ENCODE measurements around the gene PLCG1.
"Not testable (repeated sequence)": the region's sequence is repeated elsewhere in the genome, so short reads cannot be mapped to it uniquely, and the experiment has no call there.

The PLCG1 gene

DNA sequence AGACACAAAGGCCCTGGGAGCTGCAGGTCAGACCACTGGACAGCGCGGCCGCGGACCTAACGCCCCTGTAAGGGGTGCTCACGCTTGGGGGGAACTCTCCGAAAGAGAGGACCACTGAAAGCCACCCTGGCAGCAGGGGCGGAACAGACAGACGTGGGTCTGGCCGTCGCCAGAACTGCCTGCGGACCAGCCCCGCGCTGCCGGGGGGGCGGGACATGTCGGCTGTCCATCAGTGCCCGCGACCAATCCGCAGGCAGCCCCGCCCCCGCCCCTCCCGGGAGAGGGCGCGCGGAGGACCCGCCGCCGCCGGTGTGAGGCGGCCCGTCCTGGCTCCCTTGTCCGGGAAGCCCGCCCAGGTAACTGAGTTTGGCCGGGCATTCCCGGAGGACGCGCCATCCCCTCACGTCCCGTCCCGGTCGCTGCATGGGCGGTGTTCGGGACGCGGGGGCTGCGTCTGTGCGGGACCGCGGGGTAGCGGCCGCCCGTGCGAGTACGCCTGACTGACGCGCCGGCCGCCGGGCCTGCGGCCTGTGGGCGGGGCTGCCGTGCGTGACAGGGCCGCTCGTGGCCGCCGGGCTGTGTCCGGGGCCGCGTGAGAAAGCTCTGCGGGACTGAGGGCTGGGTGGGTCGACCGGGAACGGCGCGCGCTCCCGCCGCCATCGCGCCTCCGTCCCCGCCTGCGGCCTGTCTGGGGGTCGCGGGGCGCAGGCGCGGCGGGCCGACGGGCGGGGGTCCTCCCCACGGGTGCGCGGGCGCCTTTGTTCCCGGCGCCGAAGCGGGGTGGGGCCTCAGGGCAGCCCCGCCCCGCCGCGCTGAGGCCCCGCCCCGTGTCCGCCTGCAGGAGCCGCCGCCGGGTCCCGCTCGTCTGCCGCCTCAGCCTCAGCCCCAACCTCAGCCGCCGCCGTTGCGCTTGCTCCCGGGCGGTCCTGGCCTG, at the start of gene PLCG1:
Gene PLCG1 (plus strand): TSS at position 864 of the 934 bp plus-strand sequence. CDS start 99 bp downstream, outside the sequence.
- peak; percentile 87 for DNase-seq (ENCODE audit: low spot score)

DNA sequence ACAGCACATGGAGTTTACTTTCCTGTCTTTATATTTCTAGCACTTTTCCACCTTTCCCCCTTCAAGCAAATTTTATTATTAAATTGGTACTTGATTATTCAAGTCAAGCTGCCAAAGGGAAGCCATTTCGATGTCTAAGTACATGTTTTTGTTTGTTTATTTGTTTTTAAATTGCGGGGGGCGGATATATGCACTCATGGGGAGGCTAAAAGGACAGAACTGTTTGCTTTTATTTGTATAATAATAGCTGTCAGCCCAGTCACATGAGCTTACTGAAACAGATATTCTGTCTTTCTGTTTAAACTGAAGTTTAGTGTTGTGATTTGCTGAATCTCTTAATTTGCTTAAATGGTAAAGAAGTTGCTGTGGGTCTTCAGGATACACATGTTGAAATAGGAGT, 49.6 kb upstream of the PLCG1 start:
- no peak for DNase-seq (ENCODE audit: low spot score)

DNA sequence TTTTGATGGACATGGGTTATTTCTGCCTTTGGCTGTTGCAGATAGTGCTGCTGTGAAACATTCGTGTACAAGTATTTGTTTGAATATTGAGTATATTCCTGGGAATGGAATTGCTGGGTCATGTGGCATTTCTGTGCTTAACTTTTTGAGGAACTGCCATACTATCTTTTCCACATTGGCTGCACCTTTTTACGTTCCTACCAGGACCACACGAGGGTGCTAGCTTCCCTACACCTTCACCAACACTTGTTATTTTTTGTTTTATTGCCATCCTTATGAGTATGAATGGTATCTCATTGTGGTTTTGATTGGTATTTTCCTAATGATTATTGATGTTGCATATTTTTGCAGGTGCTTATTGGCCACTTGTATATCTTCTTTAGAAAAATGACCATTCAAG, 47.8 kb upstream of the PLCG1 start:
- no peak for DNase-seq (ENCODE audit: low spot score)

DNA sequence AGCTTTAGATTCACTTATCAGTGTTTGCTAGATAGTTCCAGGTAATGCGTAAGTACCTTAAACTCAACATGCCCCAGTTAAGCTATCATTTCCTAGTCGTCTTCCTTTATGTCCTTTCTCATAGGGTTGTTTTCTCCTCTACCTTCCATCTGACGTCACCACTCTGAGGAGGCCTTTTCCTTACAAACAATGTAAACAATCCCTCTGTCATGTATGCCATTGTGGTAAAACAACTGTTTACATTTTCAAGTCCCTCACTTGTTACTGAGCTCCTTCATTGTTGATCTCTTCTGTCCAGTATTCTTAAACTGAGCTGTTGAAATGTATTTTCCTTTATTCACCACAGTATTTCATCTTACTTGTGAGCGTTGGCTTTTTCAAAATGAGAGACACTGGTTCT, 45.4 kb upstream of the PLCG1 start:
- no peak for DNase-seq (ENCODE audit: low spot score)

DNA sequence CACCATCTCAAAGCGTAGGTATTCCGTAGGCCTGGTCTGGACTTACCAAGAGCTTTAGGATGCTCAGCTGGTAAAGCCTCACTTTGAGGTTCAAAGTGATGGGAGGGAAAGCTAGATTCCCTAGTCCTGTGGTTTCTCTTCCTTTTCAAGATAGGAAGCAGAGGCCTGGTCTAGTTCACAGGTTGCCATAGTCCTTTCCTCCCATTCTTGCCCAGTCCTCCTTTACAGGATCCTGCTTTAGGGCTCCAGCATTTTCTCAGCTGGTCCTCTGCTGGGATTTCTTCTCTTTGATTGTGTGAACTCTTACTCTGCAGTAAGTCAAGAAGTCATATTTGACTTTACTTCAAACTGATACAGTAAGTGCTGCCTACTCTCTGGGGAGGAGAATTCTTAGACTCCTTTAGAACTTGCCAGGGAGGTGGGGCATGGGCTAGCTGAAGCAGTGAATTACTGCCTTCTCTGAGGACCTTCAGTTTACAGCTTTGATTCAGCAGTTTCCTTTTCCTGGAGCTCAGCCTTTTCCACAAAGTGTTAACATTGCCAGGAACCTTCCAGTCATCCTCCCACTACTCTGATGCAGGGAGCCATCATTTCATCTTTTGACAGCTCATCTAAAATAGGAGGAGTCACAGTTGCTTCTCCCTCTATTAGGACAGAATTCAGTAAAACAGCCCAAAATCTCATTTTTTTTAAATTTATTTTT, 42.8 kb upstream of the PLCG1 start:
- peak; percentile 18 for DNase-seq (ENCODE audit: low spot score)

DNA sequence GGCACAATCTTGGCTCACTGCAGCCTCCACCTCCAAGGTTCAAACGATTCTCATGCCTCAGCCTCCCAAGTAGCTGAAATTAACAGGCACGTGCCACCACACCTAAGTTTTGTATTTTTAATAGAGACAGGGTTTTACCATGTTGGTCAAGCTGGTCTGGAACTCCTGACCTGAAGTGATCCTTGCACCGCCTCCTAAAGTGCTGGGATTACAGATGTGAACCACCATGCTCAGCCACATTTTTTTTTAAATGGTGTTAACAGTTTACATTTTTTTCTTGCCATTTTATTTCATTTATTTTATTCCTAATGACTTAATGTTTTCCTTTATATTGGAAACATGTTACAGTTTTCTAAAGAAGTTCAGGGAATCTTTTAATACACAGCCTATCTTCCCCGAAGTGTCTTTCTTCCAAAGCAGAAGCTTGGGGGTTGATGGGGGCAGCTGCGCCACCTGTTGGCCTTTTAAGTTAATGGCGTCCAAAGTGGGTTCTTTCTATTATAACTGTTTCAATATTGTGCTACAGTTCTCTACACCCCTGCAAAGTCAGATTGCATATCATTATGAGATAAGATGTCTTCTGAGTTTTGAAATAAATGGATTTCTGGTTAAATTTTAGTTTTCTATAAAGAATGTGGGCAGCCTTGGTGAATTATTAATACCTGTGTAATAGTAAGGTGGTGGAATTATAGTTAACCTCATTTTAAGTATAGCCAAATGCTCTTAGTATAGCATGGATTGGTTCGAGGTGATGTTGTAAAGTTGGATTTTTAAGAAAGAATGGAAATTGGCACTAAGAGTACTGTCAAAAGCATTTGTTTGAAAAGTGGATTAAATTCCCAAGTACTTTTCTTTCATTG, 42.0 kb upstream of the PLCG1 start:
- DNase-seq (ENCODE audit: low spot score), result peak; percentile 74

DNA sequence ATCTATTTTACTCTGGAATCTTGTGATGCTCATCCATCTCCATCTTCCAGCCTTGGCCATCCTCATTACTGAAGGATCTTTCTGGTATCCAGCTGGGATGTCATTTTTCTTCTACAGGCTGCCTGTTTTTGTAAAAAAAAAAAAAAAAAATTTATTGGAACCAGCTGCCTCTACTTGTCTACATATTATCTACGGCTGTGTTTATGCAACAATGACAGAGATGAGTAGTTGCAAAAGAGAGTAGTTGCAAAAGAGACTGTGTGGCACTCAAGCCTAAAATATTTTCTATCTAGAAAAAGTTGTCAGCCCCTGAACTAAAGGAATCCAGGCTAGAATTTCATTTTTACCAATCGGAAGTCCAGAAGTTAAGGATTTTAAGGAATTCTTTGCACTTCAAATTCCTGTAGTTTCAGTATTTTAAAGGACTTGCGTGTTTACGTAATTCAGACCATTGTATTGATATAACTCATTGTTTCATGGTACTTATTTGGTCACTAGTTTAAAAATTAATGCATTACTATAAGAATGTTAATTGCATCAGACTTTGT, 38.6 kb upstream of the PLCG1 start:
- DNase-seq (ENCODE audit: low spot score), result no peak

DNA sequence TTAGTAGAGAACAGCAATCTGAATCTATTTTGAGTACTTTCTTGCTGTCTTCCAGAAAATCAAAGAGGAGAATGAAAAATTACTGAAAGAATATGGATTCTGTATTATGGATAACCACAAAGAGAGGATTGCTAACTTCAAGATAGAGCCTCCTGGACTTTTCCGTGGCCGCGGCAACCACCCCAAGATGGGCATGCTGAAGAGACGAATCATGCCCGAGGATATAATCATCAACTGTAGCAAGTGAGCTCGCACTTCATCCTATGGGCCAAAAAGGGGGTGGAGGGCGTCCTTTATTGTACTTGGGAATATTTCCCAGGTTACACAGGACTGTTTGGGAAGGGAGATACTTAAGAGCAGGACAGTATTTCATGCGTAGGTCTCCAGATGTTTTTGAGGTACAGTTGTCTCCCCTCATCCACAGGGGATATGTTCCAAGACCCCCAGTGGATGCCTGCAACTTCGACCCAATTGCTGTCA, 37.3 kb upstream of the PLCG1 start:
- no peak for DNase-seq (ENCODE audit: low spot score)

DNA sequence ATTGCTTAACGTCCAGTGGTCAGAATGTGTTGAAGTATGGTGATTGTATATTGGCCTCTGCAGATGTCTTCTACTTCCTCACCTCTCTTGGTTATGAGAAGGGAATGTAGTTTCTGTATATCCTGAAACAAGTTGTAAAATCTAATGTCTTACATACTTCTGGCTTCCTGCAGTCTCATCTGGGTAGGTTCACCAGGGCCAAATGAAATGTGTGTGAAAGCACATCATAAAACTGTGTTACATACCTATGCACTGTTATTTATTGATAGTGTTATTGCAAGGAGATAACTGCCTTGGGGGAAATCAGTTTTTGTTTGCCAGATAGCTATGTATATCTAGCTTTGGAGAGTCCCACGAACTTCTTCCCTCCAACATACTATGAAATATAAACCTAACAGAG, 35.7 kb upstream of the PLCG1 start:
- DNase-seq (ENCODE audit: low spot score), result no peak

DNA sequence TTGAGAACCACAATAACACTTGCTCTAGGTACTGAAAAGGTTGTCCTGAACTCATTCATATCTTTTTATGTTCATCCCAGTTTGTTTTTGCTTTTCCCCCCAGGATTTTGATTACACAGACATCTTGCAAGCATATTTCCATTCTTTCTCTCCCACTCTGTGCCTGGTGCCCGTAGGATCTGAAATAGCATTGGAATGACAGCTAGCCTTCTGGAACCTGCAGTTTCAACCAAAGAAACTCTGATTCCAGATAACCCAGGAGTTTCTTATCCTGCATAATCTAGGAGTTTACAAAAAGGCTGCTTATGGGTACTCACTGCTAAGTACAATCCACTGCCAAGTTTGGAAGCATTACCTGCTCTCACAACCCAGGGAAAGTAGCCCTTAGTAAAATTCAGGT, 28.8 kb upstream of the PLCG1 start:
- DNase-seq (ENCODE audit: low spot score), result no peak

DNA sequence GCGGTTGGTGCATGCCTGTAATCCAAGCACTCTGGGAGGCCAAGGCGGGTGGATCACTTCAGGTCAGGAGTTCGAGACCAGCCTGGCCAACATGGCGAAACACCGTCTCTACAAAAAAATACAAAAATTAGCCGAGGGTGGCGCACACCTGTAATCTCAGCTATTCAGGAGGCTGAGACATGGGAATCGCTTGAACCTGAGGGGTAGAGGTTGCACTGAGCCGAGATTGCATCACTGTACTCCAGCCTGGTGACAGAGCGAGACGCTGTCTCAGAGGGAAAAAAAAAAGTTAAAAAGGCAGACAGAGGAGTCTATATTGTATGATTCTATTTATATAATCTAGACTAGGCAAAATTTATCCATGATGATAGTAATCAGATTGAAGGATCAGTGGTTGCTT, 27.3 kb upstream of the PLCG1 start:
- DNase-seq (ENCODE audit: low spot score), result no peak

DNA sequence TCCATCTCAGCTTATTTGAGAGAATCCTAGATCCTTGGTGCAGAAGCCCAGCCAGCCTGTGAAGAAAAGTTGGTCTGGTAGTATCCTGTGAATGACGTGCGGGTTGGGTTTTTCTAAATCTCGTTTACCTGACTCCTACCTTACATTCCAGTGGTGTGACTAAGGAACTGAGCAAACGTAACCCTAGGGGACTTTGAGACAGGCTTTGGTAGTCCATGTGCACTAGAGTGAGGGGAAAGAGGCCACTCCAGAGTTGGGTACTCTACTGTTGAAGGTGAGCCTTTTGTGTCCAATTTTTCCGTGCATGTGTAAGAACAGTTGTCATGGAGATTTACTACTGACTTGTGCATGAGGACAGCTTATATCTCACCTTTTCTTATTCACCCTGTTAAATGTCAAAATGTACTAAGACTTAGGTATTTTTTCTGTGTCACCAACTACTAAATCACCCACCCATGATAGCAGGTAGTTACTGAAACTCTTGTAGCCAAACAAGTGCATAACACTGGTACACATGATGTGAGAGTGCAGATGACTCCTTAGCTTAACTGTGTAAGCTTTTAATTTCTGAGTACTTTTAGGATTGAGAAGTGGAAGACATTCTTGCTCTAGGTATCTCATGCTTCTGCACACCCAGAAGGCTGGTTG, 26.3 kb upstream of the PLCG1 start:
- no peak for DNase-seq (ENCODE audit: low spot score)

DNA sequence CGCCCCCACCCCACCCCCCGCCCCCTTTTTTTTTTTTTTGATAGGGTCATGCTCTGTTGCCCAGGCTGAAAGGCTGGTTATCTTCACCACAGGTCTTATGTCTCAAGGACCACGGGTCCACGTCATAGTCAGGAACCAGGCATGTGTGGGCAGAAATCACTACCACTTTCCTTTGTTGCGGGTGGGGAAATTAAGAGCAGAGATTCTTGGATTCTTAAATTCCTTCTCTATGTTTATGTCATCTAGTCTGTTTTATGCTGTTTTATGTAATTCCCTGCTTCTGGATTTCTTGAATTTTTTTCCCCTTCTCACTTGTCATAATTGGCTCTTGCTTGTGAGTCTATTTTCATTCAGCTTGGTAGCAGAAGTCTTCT, 25.8 kb upstream of the PLCG1 start:
- no peak for DNase-seq (ENCODE audit: low spot score)

DNA sequence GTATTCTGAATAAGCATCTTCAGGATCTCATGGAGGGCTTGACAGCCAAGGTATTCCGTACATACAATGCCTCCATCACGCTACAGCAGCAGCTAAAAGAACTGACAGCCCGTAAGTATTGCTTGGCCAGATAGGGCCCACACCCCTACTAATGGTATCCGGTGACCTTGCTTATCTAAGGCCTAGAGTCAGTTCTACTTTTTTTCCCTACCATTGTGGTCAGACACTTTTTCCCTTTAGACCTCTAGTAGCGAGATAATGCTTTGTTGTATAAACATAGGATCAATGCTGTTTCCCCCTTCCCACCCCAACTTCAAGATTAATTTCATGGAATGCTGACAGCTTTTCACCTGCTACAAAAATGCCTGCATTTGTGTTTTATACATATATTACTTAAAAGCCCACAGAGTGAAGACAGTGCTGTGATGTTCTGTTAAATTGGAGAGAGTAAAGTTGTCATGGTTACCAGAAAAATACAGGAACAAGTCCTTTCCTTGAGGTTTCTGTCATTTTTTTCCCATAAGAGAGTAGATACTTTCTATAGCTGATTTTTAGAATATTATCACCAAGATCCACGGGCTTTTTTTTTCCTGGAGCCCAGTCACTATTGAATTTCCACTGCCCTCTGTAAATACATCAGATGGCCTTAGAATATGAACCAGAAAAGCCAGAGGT, 20.9 kb upstream of the PLCG1 start:
- no peak for DNase-seq (ENCODE audit: low spot score)

DNA sequence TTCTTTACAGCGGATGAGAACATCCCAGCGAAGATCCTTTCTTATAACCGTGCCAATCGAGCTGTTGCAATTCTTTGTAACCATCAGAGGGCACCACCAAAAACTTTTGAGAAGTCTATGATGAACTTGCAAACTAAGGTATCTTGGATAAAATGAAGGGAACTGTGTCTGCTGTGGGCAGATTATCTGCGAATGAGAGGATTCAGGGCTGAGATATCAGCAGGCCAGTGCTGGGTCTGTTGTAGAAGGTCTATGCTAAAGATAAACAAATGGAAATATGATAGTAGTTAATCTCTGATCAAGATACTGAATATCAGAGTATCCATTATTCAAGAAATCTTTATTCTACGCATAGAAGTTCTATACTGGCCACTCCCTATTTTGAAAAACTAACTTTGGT, 19.2 kb upstream of the PLCG1 start:
- DNase-seq (ENCODE audit: low spot score), result not testable (repeated sequence)

DNA sequence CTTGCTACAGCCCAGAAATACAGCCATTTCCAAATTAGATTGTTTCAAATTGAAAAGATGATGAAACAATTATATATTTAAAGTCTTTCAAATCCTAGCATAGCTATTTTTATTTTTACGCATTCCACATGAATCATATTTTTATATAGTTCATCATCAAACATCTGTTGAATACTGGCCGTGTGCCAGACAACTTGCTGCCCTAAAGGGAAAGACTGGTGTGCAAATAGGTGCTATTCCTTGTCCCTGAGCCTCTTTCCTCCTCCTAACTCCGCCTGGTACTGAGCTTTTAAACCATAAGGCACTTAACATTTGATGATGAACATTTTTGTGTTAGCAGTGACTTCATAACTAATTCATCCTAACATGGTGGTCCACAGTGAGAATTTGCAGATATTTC, 18.7 kb upstream of the PLCG1 start:
- no peak for DNase-seq (ENCODE audit: low spot score)

DNA sequence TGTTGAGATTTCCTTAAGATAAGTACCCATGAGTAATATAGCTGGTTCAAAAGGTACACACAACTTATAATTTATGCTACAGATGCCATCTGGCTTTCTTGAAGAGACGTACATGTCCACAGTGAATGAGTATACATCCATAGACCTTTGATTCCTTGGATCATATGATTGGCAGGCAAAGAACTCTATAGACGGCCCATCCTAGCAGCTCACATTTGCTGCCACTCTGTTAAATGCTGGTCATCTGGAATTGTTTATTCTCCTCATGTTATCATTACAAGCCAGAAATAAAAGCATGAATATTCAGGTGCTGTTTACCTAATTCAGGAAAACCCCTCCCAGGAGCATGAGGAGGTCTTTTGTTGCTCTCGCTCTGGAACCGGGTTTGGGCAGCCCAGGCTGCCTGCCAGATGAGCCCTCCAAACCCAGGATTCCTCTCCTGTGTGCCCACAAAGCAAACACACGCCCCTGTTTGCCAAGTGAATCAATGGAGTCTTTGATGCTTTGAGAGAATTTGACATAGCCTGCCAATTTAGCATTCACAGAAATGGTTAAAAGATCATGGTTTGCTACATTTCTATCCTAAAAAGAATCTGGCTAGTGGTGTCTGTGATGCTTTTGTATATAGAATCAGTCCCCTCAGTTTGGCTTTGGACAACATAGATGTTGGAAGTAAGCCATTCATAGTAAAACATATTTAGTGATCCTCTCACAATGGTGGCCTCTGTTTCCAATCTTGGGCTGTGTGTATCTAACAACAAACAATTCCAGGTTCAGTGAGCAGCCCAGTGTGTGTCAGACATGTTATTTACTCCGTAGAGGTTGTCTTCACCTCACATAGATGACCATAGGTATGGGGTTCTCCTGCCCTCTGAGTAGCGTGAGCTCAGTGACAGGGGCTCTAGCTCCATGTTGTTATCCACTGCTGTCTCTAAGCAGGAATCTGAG, 17.5 kb upstream of the PLCG1 start:
- DNase-seq (ENCODE audit: low spot score), result no peak

DNA sequence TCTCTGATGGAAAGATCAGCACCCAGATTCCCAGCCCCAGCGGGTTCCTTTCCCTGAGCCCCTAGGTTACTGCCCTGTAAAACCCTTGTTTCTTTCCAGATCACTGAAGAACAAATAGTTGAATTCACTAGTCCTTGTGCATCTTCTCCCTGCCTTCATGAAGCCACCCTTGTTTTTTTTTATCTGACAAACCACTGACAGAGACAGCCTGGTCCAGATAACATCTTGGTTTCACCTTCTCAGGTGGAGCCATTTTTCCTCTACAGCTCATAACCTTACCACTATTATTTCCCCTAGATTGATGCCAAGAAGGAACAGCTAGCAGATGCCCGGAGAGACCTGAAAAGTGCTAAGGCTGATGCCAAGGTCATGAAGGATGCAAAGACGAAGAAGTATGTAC, 15.9 kb upstream of the PLCG1 start:
- DNase-seq (ENCODE audit: low spot score), result no peak

DNA sequence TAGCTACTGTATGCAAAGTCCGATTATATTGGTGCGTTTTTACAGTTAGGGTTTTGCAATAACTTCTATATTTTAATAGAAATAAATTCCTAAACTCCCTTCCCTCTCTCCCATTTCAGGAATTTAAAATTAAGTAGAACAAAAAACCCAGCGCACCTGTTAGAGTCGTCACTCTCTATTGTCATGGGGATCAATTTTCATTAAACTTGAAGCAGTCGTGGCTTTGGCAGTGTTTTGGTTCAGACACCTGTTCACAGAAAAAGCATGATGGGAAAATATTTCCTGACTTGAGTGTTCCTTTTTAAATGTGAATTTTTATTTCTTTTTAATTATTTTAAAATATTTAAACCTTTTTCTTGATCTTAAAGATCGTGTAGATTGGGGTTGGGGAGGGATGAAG, 13.7 kb upstream of the PLCG1 start:
- DNase-seq (ENCODE audit: low spot score), result no peak
